Gastrocnemius medialis (tissue), 4 donors: Measurements from ENCODE around the gene IL1RL1.

Experiments used
- CTCF ChIP-seq, 5 experiments: fragments of 450-650 bp in 3 of 5; fragments of 200-600 bp in 2 of 5; sonication (generic) in 2 of 5; IDR thresholded peaks in 4 of 5; conservative IDR thresholded peaks in 1 of 5; 1 replicate in 4 of 5; 2 replicates in 1 of 5; pipeline ENCODE4 v1.5.1; 2016 to 2019; ENCODE audit warnings: antibody characterized with exemption in 5 of 5, mild to moderate bottlenecking in 3 of 5, moderate library complexity in 3 of 5
- POLR2A ChIP-seq, 2 donors: fragments of 450-650 bp; IDR thresholded peaks; one replicate each; pipeline ENCODE4 v1.6.1; 2017; ENCODE audit warnings: antibody characterized with exemption in 2 of 2, mild to moderate bottlenecking in 2 of 2, moderate library complexity in 2 of 2

GRCh38 chr2:102318437-102318836 lies 7.1 kb downstream of the IL1RL1 start:
- TF ChIP-seq CTCF (IDR thresholded peaks at IDR 0.05 in 4 of 5, conservative IDR thresholded peaks at IDR 0.05 in 1 of 5) (no peak), POLR2A (IDR thresholded peaks at IDR 0.05) (no peak)
